Uterus (tissue), 4 donors: Measurements from ENCODE around the gene ANXA8. TPM values are rescaled to one million over a fixed set of nuclear protein-coding genes. Genes with fewer than 3 reads are reported as not detected.

Source experiments
- DNase-seq, 2 donors: peaks; one replicate each; pipeline ENCODE4 v3.0.0-alpha.2; 2019 to 2020
- H3K27ac ChIP-seq, 2 donors: fragments of 200-600 bp; sonication (generic); 1 replicate in 1 of 2; 2 replicates in 1 of 2; pipeline ENCODE4 v1.5.1; 2016 to 2018
- H3K27me3 ChIP-seq, 2 donors: fragments of 200-600 bp; sonication (generic); one replicate each; pipeline ENCODE4 v1.5.1; 2018 to 2019; ENCODE audit warnings: control low read depth in 1 of 2
- H3K36me3 ChIP-seq, 2 donors: fragments of 200-600 bp; sonication (generic); one replicate each; pipeline ENCODE4 v1.5.1; 2019; ENCODE audit warnings: control low read depth in 1 of 2
- H3K4me1 ChIP-seq, 2 donors: fragments of 200-600 bp; sonication (generic); one replicate each; pipeline ENCODE4 v1.5.1; 2018 to 2019; ENCODE audit warnings: control low read depth in 1 of 2
- H3K4me3 ChIP-seq, 2 donors: fragments of 200-600 bp; sonication (generic); 1 replicate in 1 of 2; 2 replicates in 1 of 2; pipeline ENCODE4 v1.5.1; 2018 to 2019; ENCODE audit warnings: mild to moderate bottlenecking in 1 of 2
- H3K9me3 ChIP-seq, 2 donors: fragments of 200-600 bp; sonication (generic); one replicate each; pipeline ENCODE4 v1.5.1; 2019; ENCODE audit warnings: control low read depth in 1 of 2
- CTCF ChIP-seq, 4 experiments: fragments of 200-600 bp in 2 of 4; fragments of 450-650 bp in 2 of 4; sonication (generic) in 2 of 4; IDR thresholded peaks; one replicate each; pipeline ENCODE4 v1.5.1; 2016 to 2019; ENCODE audit warnings: antibody characterized with exemption in 4 of 4, mild to moderate bottlenecking in 2 of 4, moderate library complexity in 1 of 4
- POLR2A ChIP-seq, 2 donors: fragments of 450-650 bp; IDR thresholded peaks; one replicate each; pipeline ENCODE4 v1.6.1; 2016; ENCODE audit warnings: antibody characterized with exemption in 2 of 2, mild to moderate bottlenecking in 1 of 2, moderate library complexity in 1 of 2
- intact Hi-C: fragments of 100-400 bp; cut with DNase I; formaldehyde crosslinking; loops from one replicate; pipeline ENCODE4 v1.15.1; 2023; ENCODE audit warnings: low total_unique reads
- total RNA-seq, 4 donors: library from RNA; depleted of rRNA in 3 of 4; stranded (reverse); fragments of >200 nt in 3 of 4; gene quantifications; one replicate each; pipeline versions ENCODE4 v1.1.0 to v1.2.4, GENCODE V29; 2014 to 2023
- donor health status: DM: yes; HTN: yes; CAD: no.

The ANXA8 gene
- total RNA-seq, 4 donors from 2014 or later, result 0.67 TPM; not detected in 3

GRCh38 chr10:47452495-47453140, 31.3 kb downstream of the ANXA8 start:
- no peaks in the 10 kb centered on the region for H3K36me3 ChIP-seq
- TF ChIP-seq POLR2A (IDR thresholded peaks at IDR 0.05) (no peak), CTCF (IDR thresholded peaks at IDR 0.05) (no peak)
- no peaks in the 10 kb centered on the region for H3K4me1 ChIP-seq
- no peaks in the 10 kb centered on the region for H3K27me3 ChIP-seq
- H3K27ac ChIP-seq, result no peak overlapping the region
- no peaks in the 10 kb centered on the region for H3K9me3 ChIP-seq
- DNase-seq, result no peak
- intact Hi-C loops, result no loop called here
- H3K4me3 ChIP-seq, result no peak overlapping the region

- H3K27ac ChIP-seq, result no peak overlapping the region
- DNase-seq, result no peak
- intact Hi-C loops, result no loop called here
Measured at GRCh38 chr10:47451998-47452494, 31.9 kb downstream of the ANXA8 start.

GRCh38 chr10:47451273-47451997, 32.5 kb downstream of the ANXA8 start:
- TF ChIP-seq CTCF (IDR thresholded peaks at IDR 0.05) (no peak), POLR2A (IDR thresholded peaks at IDR 0.05) (no peak)
- H3K9me3 ChIP-seq, result no peaks in the 10 kb centered on the region
- H3K27ac ChIP-seq, result no peak overlapping the region
- intact Hi-C loops, result no loop called here
- H3K4me3 ChIP-seq, result no peak overlapping the region
- H3K4me1 ChIP-seq, result no peaks in the 10 kb centered on the region
- H3K36me3 ChIP-seq, result no peaks in the 10 kb centered on the region
- H3K27me3 ChIP-seq, result no peaks in the 10 kb centered on the region
- DNase-seq, result no peak

More at GRCh38 chr10:47451998-47452494, 31.9 kb downstream of the ANXA8 start:
- Histone ChIP-seq H3K9me3 (no peaks in the 10 kb centered on the region), H3K36me3 (no peaks in the 10 kb centered on the region), H3K4me3 (no peak overlapping the region), H3K27me3 (no peaks in the 10 kb centered on the region), H3K4me1 (no peaks in the 10 kb centered on the region)
- TF ChIP-seq CTCF (IDR thresholded peaks at IDR 0.05) (no peak), POLR2A (IDR thresholded peaks at IDR 0.05) (no peak)

- Histone ChIP-seq H3K9me3 (no peaks in the 10 kb centered on the region), H3K36me3 (no peaks in the 10 kb centered on the region), H3K27ac (no peak overlapping the region), H3K4me1 (no peaks in the 10 kb centered on the region), H3K27me3 (no peaks in the 10 kb centered on the region), H3K4me3 (no peak overlapping the region)
- no peak for TF ChIP-seq POLR2A (IDR thresholded peaks at IDR 0.05)
- no peak for DNase-seq
- intact Hi-C loops, result no loop called here
Measured at GRCh38 chr10:47450442-47450841, 33.5 kb downstream of the ANXA8 start.

- no peaks in the 10 kb centered on the region for H3K9me3 ChIP-seq
- intact Hi-C loops, result no loop called here
Measured at GRCh38 chr10:47449979-47450378, 33.9 kb downstream of the ANXA8 start.

More at GRCh38 chr10:47449979-47450378, 33.9 kb downstream of the ANXA8 start:
- no peak overlapping the region for H3K4me3 ChIP-seq
- TF ChIP-seq CTCF (IDR thresholded peaks at IDR 0.05) (no peak), POLR2A (IDR thresholded peaks at IDR 0.05) (no peak)
- H3K27me3 ChIP-seq, result no peaks in the 10 kb centered on the region
- H3K36me3 ChIP-seq, result no peaks in the 10 kb centered on the region
- H3K27ac ChIP-seq, result no peak overlapping the region
- DNase-seq, result no peak
- no peaks in the 10 kb centered on the region for H3K4me1 ChIP-seq
